NOMO-1 treated with dmso at 0.1 percent for 144 hours (cell line): ENCODE data around the gene AGPS.
"Not testable (repeated sequence)": the region's sequence is repeated elsewhere in the genome, so short reads cannot be mapped to it uniquely, and the experiment has no call there.

ENCODE experiments used
- DNase-seq: peaks from one replicate; lab custom pipeline; 2025; ENCODE audit not compliant: unreplicated experiment; lab: John Stamatoyannopoulos, UW

Gene AGPS

DNA sequence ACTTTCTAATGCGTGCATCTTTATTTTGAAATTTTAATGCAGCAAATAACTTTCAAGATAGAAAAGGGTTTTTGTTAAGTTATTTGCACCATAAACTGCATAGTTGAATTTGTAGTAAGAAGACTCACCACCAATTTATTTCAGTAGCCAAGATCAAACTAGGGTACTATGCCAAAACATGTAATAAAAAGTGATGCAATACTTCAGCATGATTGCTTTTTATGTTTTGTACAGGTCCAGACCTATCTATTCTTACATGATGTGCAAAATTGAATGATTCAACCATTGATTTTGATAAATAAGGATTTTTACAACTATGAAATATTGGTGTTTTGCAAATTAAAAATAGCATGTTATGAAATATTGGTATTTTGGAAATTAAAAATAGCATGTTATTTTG, 26.7 kb downstream of the AGPS start:
- DNase-seq: no peak

DNA sequence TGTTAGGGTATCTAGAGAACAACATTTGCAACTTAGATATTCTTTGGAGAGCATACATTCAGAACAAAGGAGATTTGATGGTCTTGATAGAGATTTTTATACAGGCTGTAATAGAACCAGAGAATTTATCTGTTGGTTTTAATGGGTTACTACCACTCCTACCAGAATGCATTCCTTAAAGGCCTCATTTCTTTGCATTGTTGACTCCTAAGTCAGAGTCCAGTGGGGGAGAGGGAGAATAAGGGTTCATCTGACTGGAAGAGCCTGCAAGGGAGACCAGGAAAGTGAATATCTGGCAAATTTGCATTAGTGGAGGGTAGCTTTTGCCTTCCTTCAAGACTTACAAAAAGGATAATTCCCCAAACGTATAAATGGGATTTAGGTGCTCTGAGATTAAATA, 29.7 kb downstream of the AGPS start:
- DNase-seq: no peak

DNA sequence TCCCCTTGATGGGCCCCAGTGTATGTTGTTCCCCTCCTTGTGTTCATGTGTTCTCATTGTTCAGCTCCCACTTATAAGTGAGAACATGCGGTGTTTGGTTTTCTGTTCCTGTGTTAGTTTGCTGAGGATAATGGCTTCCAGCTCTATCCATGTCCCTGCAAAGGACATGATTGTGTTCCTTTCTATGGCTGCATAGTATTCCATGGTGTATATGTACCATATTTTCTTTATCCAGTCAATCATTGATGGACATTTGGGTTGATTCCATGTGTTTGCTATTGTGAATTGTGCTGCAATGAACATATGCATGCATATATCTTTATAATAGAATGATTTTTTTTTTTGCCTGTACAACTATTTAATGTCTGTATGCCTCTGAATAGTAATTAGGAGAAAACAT, 31.5 kb downstream of the AGPS start:
- DNase-seq: not testable (repeated sequence)

DNA sequence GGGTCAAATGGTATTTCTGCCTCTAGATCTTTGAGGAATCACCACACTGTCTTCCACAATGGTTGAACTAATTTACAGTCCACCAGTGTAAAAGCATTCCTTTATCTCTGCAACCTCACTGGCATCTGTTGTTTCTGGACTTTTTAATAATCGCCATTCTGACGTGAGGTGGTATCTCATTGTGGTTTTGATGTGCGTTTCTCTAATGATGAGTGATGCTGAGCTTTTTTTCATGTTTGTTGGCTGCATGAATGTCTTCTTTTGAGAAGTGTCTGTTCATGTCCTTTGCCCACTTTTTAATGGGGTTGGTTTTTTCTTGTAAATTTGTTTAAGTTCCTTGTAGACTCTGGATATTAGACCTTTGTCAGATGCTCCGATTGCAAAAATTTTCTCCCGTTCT, 32.0 kb downstream of the AGPS start:
- DNase-seq: not testable (repeated sequence)

DNA sequence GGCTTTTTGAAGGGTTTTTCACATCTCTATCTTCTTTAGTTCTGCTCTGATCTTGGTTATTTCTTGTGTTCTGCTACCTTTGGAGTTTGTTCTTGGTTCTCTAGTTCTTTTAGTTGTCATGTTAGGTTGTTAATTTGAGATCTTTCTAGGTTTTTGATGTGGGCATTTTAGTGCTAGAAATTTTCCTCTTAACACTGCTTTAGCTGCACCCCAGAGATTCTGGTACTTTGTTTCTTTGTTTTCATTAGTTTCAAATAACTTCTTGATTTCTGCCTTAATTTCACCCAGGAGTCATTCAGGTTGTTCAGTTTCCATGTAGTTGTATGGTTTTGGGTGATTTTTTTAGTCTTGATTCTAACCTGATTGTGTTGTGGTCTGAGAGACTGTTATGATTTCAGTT, 34.7 kb downstream of the AGPS start:
- no peak for DNase-seq

DNA sequence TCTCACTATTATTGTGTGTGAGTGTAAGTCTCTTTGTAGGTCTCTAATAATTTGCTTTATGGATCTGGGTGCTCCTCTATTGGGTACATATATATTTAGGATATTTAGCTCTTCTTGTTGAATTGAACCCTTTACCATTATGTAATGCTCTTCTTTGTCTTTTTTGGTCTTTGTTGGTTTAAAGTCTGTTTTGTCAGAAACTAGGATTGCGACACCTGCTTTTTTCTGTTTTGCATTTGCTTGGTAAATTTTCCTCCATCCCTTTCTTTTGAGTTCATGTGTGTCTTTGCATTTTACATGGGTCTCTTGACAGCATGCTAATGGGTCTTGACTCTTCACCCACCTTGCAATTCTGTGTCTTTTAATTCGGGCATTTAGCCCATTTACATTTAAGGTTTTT, 35.4 kb downstream of the AGPS start:
- not testable (repeated sequence) for DNase-seq

DNA sequence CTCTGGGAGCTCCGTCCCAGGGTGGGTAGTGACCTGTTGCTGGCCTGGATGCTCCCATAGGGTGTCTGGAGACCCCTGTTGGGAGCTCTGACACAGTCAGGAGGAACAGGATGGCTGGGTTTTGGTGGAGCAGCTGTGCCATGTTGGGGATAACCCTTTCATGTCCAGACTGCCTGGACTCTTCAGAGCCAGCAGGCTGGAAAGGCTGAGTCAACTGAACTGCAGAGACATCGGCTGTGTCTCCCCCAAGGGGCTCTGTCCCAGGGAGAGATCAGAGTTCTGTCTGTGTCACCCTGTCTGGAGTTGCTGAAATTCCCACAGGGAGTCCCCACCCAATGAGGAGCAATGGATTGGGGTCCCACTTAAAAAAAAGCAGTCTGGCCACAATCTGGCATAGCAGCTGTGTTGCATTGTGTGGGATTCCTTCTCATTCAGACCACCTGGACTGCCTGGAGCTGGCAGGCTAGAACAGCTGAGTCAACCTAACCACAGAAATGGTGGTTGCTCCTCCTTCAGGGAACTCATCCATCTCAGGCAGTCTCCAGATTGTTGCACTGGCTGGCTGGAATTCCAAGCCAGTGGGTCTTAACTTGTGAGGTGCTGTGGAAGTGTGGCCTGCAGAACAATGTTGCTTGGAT, 37.2 kb downstream of the AGPS start:
- no peak for DNase-seq

DNA sequence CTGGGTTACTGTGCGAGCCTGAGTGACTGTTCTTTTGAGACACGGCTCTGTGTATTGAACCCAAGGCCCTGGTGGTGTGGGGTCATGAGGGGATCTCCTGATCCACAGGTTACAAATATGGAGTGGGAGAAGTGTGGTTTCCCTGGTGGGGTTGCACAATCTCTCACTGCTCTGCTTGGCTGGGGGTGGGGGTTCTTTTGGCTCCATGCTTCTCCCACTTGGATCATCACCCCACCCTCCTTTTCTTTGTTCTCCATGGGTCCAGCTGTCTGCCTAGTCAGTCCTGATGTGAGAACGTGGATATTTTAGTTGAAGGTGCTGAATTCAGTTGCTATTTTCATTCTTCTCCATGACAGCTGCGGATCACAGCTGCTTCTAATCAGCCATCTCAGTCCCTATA, 37.8 kb downstream of the AGPS start:
- DNase-seq: no peak

DNA sequence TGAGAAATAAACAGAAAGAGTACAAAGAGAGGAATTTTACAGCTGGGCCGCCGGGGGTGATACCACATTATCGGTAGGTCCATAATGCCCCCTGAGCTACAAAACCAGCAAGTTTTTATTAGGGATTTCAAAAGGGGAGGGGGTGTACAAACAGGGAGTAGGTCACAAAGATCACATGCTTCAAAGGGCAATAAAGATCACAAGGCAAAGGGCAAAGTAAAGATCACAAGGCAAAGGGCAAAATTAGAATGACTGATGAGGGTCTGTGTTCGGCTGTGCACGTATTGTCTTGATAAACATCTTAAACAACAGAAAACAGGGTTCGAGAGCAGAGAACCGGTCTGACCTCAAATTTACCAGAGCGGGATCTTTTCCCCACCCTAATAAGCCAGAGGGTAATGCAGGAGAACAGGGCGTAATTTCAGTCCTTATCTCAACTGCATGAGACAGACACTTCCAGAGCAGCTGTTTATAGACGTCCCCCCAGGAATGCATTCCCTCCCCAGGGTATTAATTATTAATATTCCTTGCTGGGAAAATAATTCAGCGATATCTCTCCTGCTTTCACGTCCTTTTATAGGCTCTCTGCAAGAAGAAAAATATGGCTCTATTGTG, 38.6 kb downstream of the AGPS start:
- DNase-seq: not testable (repeated sequence)

DNA sequence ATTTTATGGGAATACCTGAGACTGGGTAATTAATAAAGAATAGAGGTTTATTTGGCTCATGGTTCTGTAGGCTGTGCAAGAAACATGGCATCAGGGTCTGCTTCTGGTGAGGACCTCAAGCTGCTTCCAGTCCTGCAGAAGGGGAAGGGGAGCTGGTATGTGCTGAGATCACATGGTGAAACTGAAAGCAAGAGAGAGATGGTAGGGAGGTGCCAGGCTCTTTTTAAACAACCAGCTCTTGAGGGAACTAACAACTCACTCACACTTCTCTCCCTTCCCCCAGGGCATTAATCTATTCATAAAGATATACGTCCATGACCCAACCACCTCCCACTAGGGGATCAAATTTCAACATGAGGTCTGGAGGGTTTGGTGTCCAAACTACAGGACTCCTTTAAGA, 40.1 kb downstream of the AGPS start:
- no peak for DNase-seq

DNA sequence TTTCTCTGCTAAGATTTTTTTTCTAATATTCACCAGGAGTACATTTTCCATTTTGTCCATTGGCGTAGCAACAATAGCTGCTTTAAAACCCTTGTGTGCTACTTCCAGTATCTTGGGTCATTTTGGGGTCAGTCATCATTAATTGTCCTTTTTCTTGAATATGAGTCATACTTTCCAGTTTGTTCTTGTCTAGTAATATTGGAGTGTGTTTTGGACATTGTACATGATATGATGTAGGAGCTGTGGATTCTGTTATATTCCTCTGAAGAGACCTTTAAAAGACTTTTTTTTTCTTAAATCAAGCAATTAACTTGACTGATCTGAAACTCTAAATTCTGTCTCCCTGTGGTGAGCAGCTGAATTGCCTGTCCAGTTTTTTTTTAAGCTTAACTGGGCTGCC, 40.8 kb downstream of the AGPS start:
- no peak for DNase-seq

DNA sequence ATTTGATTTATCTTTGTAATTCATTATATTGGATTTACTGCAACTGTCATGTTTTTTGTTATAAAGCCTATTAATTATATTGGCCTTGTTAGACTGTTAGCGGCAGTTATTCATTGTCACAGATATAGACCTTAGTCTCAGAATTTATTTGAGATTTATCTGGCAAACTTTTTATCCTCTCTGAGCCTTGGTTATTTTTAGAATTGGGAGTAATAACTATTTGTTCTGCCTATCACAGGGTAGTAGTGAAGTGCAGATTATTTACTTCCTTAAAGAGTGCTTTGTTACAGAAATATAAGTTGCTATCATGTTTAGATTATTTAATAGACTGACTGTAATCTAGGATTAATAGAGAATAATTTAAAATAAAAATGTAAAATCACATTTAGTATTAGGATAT, 41.9 kb downstream of the AGPS start:
- no peak for DNase-seq

DNA sequence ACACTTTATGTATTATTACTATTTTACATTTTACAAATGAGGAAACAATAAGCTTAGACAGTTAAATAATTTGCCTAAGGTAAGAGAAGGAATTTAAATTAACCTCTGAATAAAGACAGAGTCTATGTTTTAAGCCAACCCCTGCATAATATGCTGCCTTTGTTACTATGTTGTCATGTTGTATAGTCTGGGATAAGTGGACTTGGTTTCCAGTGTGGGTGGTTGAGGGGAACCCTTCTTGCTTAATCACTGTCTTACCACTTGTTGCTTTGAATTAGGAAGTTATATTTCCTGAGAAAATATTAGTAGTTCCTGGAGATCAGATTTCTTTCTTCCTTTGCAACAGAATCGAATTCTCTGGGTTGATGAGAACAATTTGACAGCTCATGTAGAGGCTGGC, 52.6 kb downstream of the AGPS start:
- DNase-seq: no peak

DNA sequence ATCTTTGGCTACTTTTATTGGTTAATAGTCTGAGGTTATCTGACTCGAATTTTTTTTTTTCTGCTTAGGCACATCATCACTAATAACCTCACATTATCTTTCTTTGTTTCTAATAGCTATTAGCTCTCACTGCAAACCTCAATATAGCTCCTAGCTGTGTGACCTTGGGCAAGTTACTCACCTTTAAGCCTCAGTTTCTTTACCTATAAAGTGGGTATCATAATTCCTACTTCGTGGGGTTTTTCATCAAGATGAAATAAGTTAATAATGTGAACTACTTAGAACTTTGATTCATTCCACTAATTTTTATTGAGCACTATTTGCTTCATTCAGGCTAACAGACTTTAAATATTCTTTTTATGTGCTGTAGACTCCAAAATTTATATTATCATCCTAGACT, 55.5 kb downstream of the AGPS start:
- no peak for DNase-seq

DNA sequence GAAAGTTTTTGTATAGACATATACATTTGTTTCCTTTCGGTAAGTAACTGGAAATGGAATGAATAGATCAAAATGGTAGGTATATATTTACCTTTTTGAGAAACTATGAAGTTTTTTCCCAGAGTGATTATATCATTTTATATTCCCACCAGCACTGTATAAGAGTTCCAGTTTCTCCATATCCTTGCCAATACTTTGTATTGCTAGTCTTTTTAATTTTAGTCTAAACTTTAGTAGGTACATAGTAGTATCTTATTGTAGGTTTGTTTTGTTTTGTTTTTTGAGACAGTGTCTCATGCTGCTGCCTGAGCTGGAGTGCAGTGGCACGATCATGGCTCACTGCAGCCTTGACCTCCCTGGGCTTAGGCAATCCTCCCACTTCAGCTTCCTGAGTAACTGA, 56.6 kb downstream of the AGPS start:
- DNase-seq: no peak

DNA sequence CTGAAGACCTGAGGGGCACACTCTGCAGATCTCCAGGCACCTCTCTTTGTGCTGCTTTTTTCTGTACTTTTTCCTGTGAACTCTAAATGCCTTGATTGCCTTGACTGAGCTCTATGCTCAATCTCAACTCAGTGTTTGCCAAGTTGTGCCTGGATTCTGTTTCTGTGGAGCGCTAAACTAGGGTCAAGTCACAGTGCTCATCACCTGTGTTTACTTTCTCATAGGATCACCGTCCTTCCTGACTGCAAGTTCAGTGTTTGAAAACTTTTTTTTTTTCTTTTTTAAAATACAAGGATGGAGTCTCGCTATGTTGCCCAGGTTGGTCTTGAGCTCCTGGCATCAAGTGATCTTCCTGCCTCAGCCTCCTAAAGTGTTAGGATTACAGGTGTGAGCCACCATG, 62.6 kb downstream of the AGPS start:
- no peak for DNase-seq

DNA sequence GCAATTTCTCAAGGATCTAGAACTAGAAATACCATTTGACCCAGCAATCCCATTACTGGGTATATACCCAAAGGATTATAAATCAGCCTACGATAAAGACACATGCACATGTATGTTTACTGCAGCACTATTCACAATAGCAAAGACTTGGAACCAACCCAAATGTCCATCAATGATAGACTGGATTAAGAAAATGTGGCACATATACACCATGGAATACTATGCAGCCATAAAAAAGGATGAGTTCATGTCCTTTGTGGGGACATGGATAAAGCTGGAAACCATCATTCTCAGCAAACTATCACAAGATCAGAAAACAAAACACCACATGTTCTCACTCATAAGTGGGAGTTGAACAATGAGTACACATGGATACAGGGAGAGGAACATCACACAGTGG, 67.2 kb downstream of the AGPS start:
- not testable (repeated sequence) for DNase-seq

DNA sequence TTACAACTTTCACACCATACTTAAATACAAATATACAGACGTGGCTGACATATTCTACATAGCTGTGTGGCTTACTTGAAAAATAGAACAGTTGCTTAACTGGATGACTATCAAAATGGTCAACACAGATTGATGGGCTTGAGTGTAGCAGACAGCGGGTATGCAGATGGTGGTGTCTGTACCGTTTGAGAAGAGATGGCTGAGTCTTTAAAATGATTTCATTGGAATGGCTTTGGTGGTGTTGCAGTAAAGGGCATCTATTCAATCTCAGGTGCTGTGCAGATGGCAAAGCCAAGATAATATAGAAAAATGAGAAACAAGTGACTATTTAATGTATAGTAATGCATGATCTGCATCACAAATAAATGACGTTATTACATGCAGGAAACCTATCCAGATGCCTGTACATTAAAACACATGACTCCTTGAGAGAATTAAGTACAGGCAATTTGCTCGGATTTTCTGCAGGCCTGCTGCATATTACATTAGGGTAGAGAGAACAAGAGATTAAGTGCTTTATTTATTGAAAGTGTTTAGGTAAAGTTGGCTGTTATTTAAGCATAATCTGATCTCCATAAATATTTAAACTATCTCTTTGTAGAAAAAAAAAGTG, 68.5 kb downstream of the AGPS start:
- DNase-seq: no peak

DNA sequence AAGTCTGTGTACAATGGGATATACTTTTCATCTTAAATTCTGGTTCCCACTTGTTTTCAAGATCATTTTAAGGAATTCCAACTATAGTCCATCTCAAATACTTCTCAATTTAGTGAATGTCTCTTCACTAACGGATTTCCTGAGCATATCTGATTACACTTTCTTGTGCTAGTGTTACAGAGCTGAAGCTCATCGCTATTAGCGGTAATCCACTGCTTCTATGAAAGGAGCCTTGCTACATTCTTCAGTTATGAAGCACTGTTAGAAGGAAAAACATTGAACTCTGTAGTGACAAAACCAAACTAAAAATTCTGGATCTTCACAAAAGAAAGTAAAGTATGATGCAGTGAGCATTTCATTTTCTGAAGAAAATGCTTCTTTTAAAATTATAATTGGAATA, 72.0 kb downstream of the AGPS start:
- no peak for DNase-seq

DNA sequence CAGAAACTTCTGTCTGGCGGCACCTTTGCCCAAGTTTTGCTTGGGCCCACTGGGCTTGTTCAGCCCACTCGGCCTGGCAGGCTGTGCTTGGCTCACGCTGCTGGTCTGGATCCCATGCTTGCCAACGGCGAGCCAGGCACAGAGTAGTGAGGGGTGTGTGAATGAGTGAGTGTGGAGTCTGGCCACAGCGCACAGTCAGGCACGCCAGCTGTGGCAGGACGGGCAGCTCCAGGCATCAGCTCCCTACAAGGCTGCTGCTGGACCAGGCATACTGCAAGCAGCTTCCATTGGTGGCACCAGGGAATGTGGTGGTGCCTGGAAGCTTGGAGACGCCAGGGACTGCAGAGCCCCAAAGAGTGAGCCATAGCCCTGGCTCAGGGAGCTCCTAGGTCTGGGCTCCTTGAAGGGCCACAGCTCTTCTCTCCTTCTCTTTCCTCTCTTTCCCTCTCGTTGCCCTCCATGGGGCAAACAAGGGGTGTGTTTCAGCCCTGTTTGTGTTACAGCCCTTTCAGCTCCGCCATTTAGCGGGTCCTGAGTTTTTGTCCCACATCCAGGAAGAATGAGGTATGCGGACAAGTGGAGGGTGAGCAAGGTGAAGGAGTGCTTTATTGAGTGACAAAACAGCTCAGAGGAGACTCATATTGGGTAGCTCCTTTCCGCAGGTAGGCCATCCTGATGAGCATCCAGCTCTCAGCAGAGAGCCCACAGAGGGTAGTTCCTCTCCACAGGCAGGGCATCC, 73.0 kb downstream of the AGPS start:
- DNase-seq: no peak

DNA sequence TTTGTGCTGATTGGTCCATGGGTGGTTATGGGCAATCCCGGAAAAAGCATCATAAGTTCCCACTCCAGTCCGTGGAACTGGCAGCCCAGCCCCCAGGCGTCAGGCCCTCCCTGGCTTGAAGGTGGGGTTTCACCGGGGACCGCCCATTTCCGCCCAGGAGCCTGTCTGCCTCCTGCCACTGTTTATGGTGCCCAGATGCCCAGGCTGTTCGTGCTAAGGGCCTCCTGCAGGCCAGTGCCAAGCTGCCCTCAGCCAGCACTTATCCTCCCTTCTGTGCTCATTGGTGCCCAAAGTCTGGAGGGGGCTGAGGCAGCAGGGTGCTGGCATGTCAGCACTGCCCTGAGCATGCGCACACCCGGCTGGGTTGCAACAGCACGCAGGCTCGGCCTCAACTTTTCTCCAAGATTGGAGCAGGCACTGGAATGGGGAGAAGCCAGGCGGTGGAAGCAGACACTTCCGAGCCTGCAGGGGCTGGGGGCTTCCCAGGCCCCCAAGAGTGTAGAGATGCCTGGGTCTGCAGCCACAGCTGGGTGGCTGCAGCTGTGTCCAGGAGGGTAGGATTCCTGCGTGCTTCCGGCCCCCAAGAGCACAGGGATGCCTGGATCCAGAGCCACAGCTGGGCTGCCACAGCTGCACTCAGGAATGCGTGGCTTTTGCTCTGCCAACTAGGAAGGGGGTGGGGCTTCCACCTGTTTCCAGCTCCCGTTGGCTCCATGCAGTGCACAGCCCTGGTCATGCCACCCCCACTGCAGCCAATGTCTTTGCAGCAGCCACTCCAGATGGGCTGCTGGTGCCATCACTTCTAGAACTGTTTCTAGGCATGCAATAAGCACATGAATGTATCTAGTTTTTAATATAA, 74.0 kb downstream of the AGPS start:
- no peak for DNase-seq
